ENCODE measurements around the gene PYDC1. TPM values are rescaled to one million over a fixed set of nuclear protein-coding genes. Genes with fewer than 3 reads are reported as not detected.
"Not testable (repeated sequence)": the region's sequence is repeated elsewhere in the genome, so short reads cannot be mapped to it uniquely, and the experiment has no call there.

PYDC1 gene
- not detected in 2 replicates for total RNA-seq

DNA sequence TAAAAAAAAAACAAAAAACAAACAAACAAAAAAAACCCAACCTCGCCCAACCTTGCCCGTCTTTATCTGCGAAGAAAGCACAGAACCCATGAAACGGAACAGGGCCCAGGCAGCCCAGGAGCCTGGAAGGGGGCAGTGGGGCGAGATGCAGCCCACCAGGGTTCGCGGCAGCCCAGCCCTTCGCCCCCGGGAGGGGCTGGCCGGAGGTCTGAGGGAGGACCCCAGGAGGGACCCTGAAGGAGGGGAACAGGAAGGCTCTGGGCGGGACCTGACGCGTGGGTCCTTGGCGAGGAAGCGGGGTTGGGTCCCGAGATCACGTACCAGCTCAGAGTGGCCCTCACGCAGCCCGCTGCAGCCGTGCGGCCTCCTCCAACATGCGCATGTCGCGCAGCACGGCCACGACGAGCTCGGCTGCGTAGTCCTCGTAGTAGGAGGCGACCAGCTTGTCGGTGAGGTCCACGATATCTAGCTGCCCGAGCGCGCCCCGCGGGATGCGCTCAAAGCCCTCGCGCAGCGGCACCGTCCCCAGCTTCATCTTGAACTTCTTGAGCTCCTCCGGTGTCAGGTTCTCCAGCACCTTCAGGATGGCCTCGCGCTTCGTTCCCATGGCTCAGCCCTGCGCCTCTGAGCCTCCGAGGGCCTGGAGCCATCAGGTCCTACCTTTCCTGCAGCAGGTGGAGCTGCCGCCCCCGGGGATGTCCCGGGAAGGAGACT lies at the start of gene PYDC1:
Gene PYDC1, minus strand, starts transcription at position 714 of the 714 bp plus-strand sequence. Its CDS starts 107 bp downstream, at position 607.
- intact Hi-C loops (cut with micrococcal nuclease) = loop anchor here (5.0 kb wide), 2 partner anchors 36 to 226 kb away; partner anchors contain the start of gene ZNF843

DNA sequence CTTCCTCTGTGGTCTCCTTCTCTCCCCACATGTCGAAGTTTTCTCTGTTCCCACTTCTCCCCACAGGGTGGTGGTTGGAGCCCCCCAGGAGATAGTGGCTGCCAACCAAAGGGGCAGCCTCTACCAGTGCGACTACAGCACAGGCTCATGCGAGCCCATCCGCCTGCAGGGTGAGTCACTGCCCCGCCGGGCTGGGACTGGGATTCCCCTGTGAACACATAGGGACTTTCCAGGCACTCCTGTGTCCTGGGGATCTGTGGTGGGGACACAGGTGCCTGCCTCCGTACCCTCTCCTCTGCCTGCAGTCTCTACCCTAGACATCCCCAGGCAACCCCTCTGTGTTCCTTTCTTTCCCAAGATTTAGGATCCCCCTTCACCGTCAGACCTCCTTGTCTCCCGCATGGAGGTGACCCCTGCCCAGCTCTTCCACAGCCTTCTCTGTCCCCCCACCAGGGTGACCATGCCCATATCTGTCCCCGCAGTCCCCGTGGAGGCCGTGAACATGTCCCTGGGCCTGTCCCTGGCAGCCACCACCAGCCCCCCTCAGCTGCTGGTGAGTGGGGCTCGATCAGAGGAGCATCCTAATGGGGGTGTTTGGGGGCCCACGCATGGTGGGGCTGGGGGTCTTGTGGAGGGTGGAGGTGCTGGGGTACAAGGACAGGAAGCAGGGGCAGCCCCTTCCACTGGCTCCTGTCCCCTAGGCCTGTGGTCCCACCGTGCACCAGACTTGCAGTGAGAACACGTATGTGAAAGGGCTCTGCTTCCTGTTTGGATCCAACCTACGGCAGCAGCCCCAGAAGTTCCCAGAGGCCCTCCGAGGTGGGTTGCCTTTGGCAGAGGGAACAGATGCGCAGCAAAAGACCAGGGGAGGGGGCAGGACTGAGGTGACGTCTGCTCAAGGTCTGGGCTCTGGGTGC lies 48.7 kb upstream of the PYDC1 start:
- intact Hi-C loops (cut with micrococcal nuclease) = loop anchor here (1.0 to 5.0 kb wide), 6 partner anchors 12 to 602 kb away; partner anchors contain the start of genes ARMC5 and ZNF843

DNA sequence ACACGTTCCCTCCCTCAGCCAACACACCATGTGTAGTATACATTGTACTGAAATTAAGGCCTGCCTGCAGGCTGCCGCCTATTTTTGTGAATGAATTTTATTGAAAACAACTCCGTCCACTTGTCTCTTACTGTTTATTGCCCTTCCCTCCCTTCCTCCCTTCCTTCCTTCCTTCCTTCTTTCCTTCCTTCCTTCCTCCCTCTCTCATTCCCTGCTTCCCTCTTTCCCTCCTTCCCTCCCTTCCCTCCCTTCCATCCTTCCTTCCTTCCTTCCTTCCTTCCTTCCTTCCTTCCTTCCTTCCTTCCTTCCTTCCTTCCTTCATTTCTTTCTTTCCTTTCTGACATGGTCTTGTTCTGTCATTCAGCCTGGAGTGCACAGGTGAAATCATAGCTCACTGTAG lies 45.1 kb upstream of the PYDC1 start:
- intact Hi-C loops (cut with micrococcal nuclease) = no loop called here

DNA sequence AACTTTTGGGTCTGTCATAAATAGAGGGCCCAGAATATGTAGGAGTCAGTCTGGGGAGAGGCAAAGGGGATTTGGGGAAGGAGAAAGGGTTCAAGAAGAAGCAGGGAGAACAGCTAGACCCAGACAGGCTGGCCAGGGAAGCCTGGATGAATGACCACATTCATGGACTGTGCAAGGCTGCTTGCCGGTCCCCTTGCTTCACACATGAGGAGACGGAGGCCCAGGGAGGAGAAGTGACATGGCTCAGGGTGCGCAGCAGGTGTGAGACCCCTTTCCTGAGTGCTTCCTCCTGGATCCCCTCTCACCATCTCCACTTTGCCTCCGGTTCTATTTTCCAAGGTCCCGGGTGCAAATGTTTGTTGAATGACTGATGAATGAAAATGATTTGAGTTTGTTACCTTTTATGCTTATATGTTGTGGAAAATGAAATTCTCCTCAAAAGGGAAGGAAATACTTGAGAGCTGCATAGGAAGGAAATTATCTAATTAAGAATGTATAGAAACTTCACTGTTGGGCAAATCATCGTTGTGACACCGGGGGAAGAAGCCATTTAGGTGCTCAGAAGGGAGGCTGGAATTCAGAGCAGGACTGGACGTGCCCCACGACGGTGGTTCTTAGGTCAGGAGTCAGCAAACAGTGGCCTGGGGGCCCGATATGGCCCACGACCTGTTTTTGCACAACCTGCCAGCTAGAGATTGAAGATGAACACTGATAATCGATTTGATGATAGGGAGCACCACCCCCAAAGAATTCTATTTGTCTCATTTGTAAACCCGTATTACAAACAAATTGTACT lies 43.4 kb upstream of the PYDC1 start:
- intact Hi-C loops (cut with micrococcal nuclease) = no loop called here

DNA sequence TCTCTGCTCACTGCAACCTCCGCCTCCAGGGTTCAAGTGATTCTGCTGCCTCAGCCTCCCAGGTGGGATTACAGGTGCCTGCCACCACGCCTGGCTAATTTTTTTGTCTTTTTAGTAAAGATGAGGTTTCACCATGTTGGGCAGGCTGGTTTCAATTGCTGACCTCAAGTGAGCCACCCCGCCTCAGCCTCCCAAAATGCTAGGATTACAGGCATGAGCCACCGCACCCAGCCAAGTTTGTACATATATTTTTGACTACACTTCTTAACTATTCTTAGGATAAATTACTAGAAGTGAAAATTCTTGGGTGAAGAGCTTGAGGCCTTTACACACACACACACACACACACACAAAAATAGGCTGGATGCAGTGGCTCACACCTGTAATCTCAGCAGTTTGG lies 41.4 kb upstream of the PYDC1 start:
- intact Hi-C loops (cut with micrococcal nuclease) = loop anchor here (2.0 to 5.0 kb wide), 2 partner anchors 34 to 58 kb away; no protein-coding TSS in a partner anchor

DNA sequence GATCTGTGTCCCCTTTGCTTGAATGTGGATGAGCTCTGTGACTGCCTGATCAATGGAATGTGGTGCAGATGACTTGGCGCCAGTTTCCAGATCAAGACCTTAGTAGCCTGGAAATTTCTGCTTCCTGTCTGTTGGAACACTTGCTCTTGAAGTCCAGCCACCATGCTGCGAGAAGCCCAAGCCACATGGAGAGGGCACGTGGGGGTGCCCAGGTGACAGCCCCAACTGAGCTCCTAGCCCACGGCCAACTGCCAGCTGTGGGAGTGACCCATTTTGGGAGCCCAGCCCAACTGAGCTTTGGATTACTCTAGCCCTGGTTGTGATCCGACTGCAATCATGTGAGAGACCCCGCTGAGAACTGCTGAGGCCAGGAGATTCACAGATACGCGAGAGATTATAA lies 39.5 kb upstream of the PYDC1 start:
- intact Hi-C loops (cut with micrococcal nuclease) = loop anchor here (5.0 kb wide), 1 partner anchor 36 kb away; no protein-coding TSS in a partner anchor

DNA sequence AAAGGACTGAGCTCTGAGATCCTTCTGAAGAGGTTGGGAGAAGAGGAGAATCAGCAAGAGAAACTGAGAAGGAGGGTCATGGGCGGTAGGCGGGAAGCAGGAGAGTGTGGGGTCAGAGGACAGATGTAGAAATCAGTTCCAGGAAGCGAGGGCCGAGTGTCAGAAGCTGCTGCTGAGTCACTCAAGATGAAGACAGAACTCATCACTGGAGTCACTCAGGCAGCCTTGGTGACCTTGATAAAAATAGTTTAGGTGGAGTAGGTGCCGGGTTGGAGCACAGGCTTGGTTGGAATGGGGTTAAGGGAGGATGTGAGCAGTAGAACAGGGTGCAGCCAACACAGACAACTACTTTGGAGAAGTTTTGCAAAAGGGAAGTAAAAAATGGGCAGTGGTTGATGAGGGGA lies 36.7 kb upstream of the PYDC1 start:
- intact Hi-C loops (cut with micrococcal nuclease) = loop anchor here (1.0 to 5.0 kb wide), 3 partner anchors 12 to 99 kb away; partner anchors contain the start of gene PYDC1

DNA sequence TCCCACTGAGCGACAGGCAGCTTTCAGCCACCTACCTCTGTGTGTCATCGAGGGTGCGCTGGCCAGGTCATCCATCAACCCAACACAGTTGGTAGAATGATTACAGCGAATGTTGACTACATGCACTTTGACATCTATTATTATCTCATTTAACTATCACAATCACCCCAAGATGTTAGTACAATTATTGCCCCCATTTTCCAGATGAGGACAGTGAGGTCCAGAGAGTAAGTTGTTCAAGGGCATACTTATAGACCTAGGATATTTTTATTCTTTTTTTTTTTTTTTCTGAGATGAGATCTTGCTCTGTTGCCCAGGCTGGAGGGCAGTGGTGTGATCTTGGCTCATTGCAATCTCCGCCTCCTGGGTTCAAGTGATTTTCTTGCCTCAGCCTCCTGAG lies 34.5 kb upstream of the PYDC1 start:
- intact Hi-C loops (cut with micrococcal nuclease) = loop anchor here (5.0 kb wide), 2 partner anchors 34 to 101 kb away; partner anchors contain the start of gene PYDC1

DNA sequence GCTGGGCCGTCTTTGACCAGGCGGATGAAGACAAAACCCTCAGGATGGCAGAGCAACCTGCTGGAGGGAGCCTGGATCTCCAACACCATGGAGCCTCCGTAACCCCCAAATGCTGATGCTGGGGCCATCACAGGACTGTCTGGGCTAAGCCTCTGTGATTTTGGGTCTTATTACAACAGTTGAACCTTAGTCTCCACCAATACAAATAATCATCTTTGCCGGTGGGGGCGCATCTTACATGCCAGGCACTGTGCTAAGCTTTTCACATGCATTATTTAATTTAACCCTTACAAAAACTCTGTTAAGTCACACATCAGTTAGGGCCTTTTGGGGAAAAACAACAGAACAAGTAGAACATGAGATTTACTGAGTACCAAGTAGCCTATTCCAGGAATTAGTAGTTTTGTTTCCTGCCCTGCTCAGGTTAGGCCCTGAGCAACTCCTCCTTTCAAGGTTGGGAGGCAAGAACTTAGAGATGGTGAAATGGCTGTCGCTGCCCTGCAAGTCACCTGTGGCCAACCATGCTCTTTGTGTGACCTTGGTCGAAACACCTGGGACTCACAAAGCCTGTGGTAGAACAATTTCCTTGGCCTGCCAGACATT lies 33.9 kb upstream of the PYDC1 start:
- intact Hi-C loops (cut with micrococcal nuclease) = loop anchor here (5.0 kb wide), 2 partner anchors 34 to 101 kb away; partner anchors contain the start of gene PYDC1

DNA sequence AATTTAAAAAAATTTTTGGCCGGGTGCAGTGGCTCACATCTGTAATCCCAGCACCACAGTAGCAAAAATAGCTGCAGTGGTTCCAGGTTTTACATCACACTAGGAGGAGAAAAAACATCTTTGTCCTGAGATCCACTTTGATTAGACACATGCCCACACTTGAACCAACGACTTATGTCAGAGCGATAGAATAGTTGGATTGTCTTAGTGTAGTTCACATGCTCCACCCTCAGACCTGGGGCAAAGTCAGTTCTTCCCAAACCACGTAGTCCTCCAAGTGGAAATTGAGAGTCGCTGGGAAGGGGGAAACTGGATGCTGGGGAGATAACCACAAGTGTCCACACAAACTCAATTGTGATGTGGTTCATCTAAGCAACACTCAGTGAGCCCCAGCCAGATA lies 31.4 kb upstream of the PYDC1 start:
- intact Hi-C loops (cut with micrococcal nuclease) = no loop called here

DNA sequence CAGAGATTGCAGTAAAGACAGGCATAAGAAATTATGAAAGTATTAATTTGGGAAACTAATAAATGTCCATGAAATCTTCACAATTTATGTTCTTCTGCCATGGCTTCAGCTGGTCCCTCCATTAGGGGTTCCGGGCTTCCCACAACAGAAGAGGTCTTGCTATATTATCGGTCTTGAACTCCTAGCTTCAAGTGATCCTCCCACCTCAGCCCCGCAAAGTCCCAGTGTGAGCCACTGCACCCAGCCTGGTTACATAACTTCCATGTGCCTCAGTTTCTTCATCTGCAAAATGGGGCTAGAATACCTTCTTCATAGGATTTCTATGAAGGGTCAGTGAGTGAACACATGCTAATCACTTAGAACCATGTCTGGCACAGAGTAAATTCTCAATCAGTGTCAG lies 29.4 kb upstream of the PYDC1 start:
- intact Hi-C loops (cut with micrococcal nuclease) = no loop called here

DNA sequence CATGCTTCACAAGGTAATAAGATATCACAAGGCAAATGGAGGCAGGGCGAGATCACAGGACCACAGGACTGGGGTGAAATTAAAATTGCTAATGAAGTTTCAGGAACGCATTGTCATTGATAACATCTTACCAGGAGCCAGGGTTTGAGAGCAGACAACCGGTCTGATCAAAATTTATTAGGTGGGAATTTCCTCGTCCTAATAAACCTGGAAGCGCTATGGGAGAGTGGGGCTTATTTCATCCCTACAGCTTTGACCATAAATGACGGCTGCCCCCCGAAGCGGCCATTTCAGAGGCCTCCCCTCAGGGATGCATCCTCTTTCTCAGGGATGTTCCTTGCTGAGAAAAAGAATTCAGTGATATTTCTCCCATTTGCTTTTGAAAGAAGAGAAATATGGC lies 28.7 kb upstream of the PYDC1 start:
- intact Hi-C loops (cut with micrococcal nuclease) = not testable (repeated sequence)

DNA sequence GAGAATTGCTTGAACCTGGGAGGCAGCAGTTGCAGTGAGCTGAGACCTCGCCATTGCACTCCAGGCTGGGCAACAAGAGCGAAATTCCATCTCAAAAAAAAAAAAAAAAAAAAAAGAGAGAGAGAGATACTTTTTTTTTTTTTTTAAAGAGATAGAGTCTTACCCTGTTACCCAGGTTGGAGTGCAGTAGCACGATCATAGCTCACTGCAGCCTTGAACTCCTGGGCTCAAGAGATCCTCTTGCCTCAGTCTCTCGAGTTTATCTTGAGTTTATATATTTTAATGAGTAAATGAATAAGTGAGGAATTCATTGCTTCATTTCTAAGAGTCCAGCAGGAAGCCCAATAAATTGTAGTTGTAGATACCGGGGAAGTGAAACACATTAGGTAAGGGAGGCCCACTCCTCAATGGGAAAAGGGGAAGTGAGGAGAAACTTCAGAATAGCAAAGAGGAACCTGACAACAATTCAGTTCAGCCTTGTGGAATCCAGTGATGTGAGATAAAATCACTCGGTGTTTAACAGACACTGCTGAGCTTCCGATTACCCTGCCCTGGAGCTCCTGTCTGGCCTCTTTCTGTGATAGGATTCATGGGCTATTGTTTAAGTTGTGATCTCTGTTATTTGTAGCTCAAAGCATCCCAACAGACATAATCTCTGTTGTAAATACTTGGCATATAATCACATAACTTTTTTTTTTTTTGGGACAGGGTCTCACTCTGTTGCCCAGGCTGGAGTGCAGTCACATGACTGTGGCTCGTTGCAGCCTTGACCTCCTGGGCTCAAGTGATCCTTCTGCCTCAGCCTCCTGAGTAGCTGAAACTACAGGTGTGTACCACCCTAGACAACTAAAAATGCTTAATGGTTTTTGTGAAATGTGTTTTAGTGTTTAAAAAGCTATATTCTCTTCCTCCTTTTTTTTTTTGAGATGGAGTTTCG lies 27.1 kb upstream of the PYDC1 start:
- intact Hi-C loops (cut with micrococcal nuclease) = loop anchor here (2.0 kb wide), 1 partner anchor 15 kb away; no protein-coding TSS in a partner anchor

DNA sequence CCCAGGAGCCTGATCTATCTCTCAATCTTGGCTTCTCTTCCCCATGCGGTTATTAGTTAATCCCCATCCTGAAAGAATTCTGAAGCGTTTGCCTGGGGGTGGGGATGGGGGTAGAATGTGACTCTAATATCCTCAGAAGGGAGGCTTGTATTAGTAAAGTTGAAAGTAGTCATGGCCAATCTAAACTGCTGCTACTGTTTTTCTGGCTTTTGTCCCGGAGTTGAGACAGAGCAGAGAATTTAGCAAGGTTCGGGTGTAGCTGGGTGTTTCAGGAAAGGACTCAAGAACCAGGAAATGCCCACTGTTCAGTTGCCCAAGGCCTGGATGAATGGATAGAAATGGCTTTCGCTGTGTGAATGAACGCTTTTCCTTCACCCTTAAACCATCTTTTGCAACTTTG lies 25.3 kb upstream of the PYDC1 start:
- intact Hi-C loops (cut with micrococcal nuclease) = loop anchor here (2.0 kb wide), 1 partner anchor 13 kb away; no protein-coding TSS in a partner anchor

DNA sequence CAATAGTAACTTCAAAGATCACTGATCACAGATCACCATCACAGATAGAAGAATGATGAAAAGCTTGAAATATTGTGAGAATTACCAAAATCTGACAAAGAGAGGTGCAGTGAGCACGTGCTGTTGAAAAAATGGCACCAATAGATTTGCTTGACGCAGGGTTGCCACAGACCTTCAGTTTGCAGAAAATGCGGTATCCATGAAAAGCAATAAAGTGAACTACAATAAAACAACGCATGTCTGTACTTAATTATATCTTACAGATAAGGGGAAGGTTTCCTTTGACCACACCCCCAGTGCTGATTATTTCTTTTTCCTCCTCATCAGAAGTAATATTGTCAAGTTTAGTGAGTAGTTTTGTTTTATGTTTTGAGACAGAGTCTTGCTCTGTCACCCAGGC lies 21.1 kb upstream of the PYDC1 start:
- intact Hi-C loops (cut with micrococcal nuclease) = no loop called here

DNA sequence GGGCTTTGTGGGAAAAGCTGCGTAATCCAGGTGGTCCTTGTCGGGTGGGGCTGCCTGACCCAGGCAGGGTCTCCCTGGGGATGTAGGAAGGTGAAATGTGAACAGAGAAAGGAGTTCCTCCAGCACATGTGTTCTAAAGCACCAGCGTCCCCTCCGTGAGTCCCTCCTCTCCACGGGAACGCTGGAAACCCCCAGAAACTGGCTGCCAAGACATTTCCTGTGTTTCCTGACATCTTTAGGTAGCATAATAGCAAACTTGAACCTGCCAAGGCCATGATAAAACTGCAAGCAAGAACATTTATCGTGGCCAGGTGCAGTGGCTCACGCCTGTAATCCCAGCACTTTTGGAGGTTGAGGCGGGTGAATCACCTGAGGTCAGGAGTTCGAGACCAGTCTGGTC lies 12.6 kb upstream of the PYDC1 start:
- intact Hi-C loops (cut with micrococcal nuclease) = loop anchor here (2.0 kb wide), 1 partner anchor 13 kb away; no protein-coding TSS in a partner anchor

DNA sequence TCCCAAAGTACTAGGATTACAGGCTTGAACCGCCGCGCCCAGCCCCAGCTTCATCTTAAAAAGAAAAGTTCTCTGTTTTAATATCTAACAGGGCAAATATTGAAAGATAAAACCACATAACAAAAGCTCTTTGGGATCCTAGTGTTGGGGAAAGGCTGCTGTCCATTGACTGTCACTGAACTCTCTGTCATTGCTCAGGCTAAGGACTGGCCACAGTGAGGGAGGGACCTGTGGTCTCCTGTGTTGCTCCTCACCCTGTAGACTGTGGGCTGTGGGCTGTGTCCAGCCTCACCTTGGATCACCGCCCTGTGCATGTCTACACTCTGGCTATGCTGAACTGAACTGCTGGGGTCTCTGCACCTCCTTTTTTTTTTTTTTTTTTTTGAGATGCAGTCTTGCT lies 11.3 kb upstream of the PYDC1 start:
- intact Hi-C loops (cut with micrococcal nuclease) = loop anchor here (2.0 kb wide), 1 partner anchor 15 kb away; no protein-coding TSS in a partner anchor

DNA sequence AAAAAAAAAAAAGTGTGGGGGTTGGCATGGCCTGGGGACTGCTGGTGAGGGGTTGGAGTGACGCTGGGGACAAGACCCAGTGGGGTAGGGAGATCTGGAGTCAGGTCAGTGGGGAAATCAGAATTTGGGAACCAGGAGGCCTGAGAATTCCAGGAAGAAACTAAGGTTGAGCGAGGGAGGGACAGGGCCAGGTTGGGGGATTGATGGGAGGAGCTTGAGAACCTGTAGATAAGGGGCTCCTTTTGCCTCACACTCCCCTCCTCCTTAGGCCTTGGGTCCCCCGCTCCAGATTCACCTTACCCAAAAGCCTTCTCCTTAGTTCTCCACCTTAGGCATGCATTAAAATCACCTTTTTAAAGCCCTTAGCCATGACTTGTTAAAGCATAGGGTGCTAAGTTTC lies 8.3 kb upstream of the PYDC1 start:
- intact Hi-C loops (cut with micrococcal nuclease) = no loop called here

All from T-helper 1 cell treated with Interleukin-12 subunit alpha and Interleukin-12 subunit beta and Interleukin-4 antibody, amounts not matched to agents 30 ng/mL and 1 ng/mL, for 36 hours (primary cell).